WERI-Rb-1 (cell line): ENCODE data around the gene UGGT2.
"Not testable (repeated sequence)": the region's sequence is repeated elsewhere in the genome, so short reads cannot be mapped to it uniquely, and the experiment has no call there.

ENCODE experiments used
- DNase-seq: peaks from one replicate; pipeline ENCODE4 v3.0.0-alpha.2; 2020
- H3K27ac ChIP-seq: fragments of 250-450 bp; sonication (Bioruptor Pico); 2 replicates; pipeline ENCODE4 v1.5.1; 2020; ENCODE audit warnings: mild to moderate bottlenecking, moderate library complexity
- H3K27me3 ChIP-seq: fragments of 250-450 bp; sonication (Bioruptor Pico); 2 replicates; pipeline ENCODE4 v1.5.1; 2021; ENCODE audit warnings: mild to moderate bottlenecking, low read depth, moderate library complexity; ENCODE audit not compliant: insufficient read depth, severe bottlenecking
- H3K36me3 ChIP-seq: fragments of 250-450 bp; sonication (Bioruptor Pico); 2 replicates; pipeline ENCODE4 v1.5.1; 2020; ENCODE audit warnings: mild to moderate bottlenecking, moderate library complexity
- H3K4me3 ChIP-seq: 2 replicates; pipeline ENCODE4 v1.5.1; 2011; ENCODE audit warnings: low read depth, mild to moderate bottlenecking, control low read depth, low read length
- H3K9me3 ChIP-seq: fragments of 250-450 bp; sonication (Bioruptor Pico); 2 replicates; pipeline ENCODE4 v1.5.1; 2021; ENCODE audit warnings: mild to moderate bottlenecking, moderate library complexity; ENCODE audit not compliant: severe bottlenecking
- TF ChIP-seq, protein P1 (sequence below): IDR thresholded peaks from 2 replicates; pipeline ENCODE4 v1.5.1; 2011; ENCODE audit warnings: low read depth, mild to moderate bottlenecking, control low read depth, inconsistent platforms, low read length

UGGT2 gene

DNA sequence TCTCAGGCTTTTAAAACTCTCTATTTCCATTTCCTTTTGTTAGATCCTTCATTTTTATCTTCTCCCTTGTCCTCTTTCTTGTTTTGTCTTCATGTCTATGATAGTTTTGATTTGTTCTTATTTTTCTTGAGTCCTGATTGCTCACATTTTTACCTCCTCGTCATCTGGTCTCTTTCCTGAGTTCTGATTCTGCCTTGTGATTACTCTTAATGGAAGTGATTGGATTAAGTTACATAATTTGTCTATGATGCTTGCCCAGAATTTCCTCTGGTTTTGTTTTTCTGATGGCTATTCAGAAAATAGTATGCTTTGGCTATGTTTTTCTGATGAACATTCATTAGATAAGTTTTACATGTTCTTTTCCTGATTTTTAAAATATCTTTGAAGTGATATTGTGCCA lies 273.7 kb downstream of the UGGT2 start:
- H3K36me3 ChIP-seq: peaks cover 7% of the 10 kb centered on the region
- H3K27me3 ChIP-seq: no peaks in the 10 kb centered on the region
- no peak for DNase-seq
- peaks cover 2% of the 10 kb centered on the region for H3K9me3 ChIP-seq
- no peak overlapping the region for H3K4me3 ChIP-seq
- H3K27ac ChIP-seq: no peak overlapping the region
- TF ChIP-seq, protein P1, sequence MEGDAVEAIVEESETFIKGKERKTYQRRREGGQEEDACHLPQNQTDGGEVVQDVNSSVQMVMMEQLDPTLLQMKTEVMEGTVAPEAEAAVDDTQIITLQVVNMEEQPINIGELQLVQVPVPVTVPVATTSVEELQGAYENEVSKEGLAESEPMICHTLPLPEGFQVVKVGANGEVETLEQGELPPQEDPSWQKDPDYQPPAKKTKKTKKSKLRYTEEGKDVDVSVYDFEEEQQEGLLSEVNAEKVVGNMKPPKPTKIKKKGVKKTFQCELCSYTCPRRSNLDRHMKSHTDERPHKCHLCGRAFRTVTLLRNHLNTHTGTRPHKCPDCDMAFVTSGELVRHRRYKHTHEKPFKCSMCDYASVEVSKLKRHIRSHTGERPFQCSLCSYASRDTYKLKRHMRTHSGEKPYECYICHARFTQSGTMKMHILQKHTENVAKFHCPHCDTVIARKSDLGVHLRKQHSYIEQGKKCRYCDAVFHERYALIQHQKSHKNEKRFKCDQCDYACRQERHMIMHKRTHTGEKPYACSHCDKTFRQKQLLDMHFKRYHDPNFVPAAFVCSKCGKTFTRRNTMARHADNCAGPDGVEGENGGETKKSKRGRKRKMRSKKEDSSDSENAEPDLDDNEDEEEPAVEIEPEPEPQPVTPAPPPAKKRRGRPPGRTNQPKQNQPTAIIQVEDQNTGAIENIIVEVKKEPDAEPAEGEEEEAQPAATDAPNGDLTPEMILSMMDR: no peak

DNA sequence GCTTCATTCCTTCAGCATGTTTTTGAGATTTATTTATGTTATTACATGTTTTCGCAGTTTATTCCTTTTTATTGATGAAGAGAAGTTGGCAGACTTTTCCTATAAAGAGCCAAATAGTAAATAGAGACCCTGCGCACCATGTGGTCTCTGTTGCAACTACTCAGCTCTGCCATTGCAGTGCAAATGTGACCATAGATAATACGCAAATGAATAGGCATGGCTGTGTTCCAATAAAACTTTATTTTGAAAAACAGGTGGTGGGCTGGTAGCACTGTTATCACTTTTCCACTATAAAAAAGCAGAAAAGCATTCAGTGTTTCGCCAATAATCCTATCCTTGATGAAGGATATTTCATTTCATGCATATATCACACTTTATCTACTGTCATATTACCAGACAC lies 281.3 kb downstream of the UGGT2 start:
- no peak for DNase-seq
- Histone ChIP-seq H3K9me3 (no peaks in the 10 kb centered on the region), H3K27ac (no peak overlapping the region), H3K27me3 (no peaks in the 10 kb centered on the region), H3K36me3 (peaks cover 2% of the 10 kb centered on the region), H3K4me3 (no peak overlapping the region)
- TF ChIP-seq, protein P1: no peak

DNA sequence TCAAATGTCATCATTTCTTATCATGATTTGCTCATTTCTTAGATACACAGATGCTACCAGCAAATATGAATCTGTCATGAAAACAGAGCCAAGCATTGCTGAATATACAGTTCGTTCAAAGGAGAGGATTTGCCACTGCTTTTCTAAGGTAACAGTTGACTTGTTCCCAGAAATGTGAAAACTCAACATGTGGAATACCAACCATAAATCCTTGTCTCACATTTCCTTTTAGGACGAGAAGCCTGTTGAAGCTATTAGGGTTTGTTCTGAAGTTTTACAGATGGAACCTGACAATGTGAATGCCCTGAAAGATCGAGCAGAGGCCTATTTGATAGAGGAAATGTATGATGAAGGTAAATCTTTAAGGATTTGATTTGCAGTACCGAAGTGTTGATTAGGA lies 289.6 kb downstream of the UGGT2 start:
- TF ChIP-seq, protein P1: no peak
- no peak for DNase-seq
- no peak overlapping the region for H3K27ac ChIP-seq
- no peaks in the 10 kb centered on the region for H3K27me3 ChIP-seq
- peaks cover 29% of the 10 kb centered on the region for H3K36me3 ChIP-seq
- H3K4me3 ChIP-seq: no peak overlapping the region
- no peaks in the 10 kb centered on the region for H3K9me3 ChIP-seq

DNA sequence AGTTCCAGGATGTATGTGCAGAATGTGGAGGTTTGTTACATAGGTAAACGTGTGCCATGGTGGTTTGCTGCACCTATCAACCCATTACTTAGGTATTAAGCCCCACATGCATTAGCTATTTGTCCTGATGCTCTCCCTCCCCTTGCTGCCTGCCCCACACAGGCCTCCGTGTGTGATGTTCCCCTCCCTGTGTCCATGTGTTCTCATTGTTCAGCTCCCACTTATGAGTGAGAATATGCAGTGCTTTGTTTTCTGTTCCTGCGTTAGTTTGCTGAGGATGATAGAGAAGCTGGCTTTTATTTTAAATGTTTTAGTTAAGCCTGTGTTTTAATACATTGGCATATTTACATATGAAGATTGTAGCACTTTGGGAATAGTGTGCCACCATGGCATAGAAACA lies 290.6 kb downstream of the UGGT2 start:
- H3K36me3 ChIP-seq: peaks cover 29% of the 10 kb centered on the region
- not testable (repeated sequence) for H3K27ac ChIP-seq, DNase-seq, H3K4me3 ChIP-seq, H3K9me3 ChIP-seq, H3K27me3 ChIP-seq

DNA sequence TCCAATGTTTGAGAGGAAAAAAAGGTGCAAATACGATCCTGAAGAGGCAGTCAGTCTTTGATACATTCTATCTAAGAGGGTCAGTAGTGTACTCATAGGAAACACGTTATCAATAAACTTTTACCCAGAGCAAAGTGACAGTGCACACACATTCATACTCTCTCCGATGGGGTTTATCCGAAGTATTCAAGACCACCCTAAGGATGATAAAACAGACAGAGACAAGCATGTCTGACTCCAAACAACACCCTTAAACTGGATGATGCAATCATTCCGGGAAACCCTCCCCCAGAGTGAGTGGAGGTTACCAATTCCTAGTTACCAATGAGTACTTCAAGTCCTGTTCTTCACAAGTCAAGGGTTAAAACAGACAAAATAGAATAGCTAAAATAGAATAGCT lies 297.1 kb downstream of the UGGT2 start:
- Histone ChIP-seq H3K9me3 (no peaks in the 10 kb centered on the region), H3K27ac (no peak overlapping the region), H3K27me3 (no peaks in the 10 kb centered on the region), H3K4me3 (no peak overlapping the region), H3K36me3 (peaks cover 4% of the 10 kb centered on the region)
- TF ChIP-seq, protein P1: no peak
- DNase-seq: no peak

DNA sequence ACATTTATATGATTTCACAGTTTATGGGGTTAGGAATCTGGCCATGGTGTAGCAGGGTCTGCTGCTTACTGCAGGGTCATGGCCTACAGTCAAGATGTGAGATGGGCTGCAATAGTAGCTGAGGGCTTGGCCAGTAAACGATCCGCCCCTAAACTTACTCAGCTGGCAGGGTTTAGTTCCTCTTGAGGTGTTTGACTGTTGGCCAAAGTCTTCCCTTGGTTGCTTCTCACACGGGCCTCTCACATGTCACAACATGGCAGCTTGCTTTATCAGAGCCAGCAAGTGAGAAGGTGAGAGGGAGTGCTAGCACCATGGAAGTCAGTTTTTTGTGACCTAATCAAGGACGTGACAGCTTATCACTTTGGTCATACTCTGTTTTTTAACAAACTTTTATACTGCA lies 299.1 kb downstream of the UGGT2 start:
- Histone ChIP-seq H3K4me3 (no peak overlapping the region), H3K9me3 (no peaks in the 10 kb centered on the region), H3K27ac (no peak overlapping the region), H3K36me3 (no peaks in the 10 kb centered on the region; the same call in 1 of the 2 replicates), H3K27me3 (no peaks in the 10 kb centered on the region)
- DNase-seq: no peak
- TF ChIP-seq, protein P1: no peak
